ENCODE data around the gene OPA1.

The OPA1 gene

DNA sequence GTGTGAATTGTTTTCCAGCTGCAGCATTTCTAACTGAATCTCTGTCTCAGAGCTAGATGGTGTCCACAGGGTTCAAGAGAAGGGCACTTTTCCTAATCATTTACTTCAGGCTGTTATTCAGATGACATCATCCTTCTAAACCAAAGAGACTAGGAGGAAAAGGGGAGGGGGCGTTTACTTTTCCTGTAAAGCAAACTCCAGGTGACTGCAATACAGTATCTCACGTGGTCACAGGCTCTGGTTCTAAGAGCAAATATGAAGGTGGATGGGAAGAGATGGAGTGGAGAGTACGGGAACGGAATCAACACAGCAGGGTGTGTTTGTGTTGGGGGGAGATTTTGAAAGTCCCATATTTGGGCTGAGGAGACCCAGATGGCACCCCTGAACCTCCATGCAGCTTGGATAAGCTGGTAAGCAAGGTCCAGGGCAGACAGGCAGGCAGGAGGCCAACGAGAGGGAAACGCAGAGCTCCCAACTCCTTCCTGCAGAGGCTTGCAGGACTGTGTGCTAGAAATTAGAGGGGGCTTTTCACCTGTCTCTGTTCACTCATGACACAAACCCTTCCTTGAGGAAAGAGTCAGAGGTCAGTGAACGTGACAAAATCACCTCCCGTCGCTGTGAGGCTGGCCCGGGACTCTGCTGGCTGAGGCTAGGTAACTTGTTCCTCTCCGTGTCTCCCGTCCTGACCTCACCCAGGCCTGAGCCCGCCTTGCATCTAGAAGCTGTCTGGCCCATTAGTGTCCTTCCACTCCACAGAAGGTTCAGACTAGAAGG is 151.2 kb downstream of the OPA1 start:
- no peak for DNase-seq

DNA sequence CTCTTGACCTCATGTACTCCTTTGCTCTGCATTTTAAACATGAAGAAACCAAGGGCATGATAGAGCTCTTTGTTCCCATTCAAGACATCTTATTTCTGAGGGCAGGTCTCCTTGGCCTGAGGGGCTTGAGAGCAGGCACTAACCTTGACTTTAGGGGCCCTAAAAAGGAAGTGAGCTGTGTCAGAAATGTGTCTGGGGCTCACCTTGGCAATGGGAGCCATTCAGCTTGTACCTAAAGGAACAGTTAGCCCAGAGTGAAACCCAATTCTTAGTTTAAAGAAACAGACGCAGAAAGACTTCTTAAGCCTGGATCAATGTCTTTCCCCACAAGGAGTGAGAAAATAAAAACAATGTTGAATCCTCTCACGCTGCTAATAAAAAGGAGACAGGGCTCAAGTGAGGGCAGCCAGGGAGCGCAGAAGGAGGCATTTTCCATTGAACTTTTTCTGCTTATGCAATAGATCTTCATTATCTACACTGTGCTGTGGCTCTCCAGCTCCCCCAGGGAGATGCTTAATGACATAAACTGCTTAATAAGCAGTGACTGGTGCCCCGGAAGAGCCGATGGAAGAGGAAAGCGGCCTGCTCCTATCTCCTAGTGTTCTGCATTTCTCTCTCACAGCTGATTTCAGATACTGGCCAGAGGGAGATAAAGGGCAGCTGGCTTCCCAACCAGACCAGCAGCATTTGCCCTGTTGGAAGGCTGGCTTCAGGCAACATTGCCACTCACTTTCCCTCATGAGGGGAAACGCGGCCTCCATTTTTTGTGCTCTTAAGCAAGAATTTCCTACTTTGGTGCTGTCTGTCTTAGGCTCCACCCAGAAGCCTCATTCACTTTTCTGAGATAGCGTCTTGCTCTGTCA is 152.0 kb downstream of the OPA1 start:
- no peak for DNase-seq

DNA sequence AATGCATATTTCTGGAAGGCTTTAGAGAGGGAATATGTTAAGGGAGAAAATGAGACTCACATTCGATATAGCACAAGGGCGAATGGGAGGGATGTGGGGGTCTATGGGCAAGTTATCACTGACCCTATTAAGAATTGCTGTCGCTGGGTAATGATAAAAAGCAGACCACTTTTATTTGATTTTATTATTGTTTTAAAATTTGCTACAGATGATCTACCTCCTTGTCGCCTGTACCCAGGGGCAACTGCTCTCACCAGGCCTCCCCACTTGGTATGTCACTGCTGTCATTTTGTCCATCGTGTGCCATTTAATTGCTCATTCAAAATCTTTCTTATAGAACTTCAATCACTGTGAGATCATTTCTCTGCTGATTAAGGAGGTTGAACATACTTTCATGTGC is 153.8 kb downstream of the OPA1 start:
- no peak for DNase-seq
